Ishikawa (cell line): ENCODE data around the gene COL23A1.

Experiments
- RAD21 ChIP-seq: IDR thresholded peaks from 2 replicates; pipeline ENCODE4 v1.6.1; 2012; ENCODE audit warnings: low read depth
- USF1 ChIP-seq: IDR thresholded peaks from 2 replicates; pipeline ENCODE4 v1.6.1; 2012

- TF ChIP-seq RAD21 (no peak), USF1 (no peak)
Measured at GRCh38 chr5:178535299-178536175, 54.7 kb downstream of the COL23A1 start.
